ENCODE data around the gene C20orf96.

C20orf96 gene

GRCh38 chr20:237489-237888, 53.1 kb downstream of the C20orf96 start:
- Histone ChIP-seq H2AFZ (ENCODE audit: low read length) (no peak overlapping the region), H3K9ac (ENCODE audit: low read depth, low read length, poor library complexity, severe bottlenecking) (no peak overlapping the region), H3F3A (ENCODE audit: low read depth) (no peaks in the 10 kb centered on the region), H3K27me3 (ENCODE audit: insufficient read depth, low read length, poor library complexity, severe bottlenecking) (no peaks in the 10 kb centered on the region), H3K79me2 (ENCODE audit: insufficient read depth, low read length) (no peaks in the 10 kb centered on the region), H3K36me3 (ENCODE audit: insufficient read depth, low read length) (no peaks in the 10 kb centered on the region), H3K4me3 (ENCODE audit: low read length, poor library complexity, severe bottlenecking) (peak overlapping the region; percentile 2), H3K4me1 (ENCODE audit: insufficient read depth, low read length, poor library complexity, severe bottlenecking) (peaks cover 22% of the 10 kb centered on the region), H3K9me3 (ENCODE audit: insufficient read depth, low read depth, low read length) (no peaks in the 10 kb centered on the region), H3K9me2 (replicated peaks; ENCODE audit: low read depth, low read length) (no peaks in the 10 kb centered on the region), H4K20me1 (ENCODE audit: insufficient read depth, low read length, poor library complexity, severe bottlenecking) (no peaks in the 10 kb centered on the region), H3K4me2 (ENCODE audit: low read depth, low read length, poor library complexity, severe bottlenecking) (peak overlapping the region; percentile 9)
- TF ChIP-seq CTCF (conservative IDR thresholded peaks at IDR 0.05; ENCODE audit: low read length): no peak
- no peak for TF ChIP-seq EZH2phosphoT487 (IDR thresholded peaks at IDR 0.05; ENCODE audit: borderline replicate concordance)

- H3K4me1 ChIP-seq (ENCODE audit: insufficient read depth, low read length, poor library complexity, severe bottlenecking): peaks cover 22% of the 10 kb centered on the region
- H3K9ac ChIP-seq (ENCODE audit: low read depth, low read length, poor library complexity, severe bottlenecking): no peak overlapping the region
- H3K79me2 ChIP-seq (ENCODE audit: insufficient read depth, low read length): no peaks in the 10 kb centered on the region
- TF ChIP-seq CTCF (conservative IDR thresholded peaks at IDR 0.05; ENCODE audit: low read length): peak; percentile 48
- TF ChIP-seq EZH2phosphoT487 (IDR thresholded peaks at IDR 0.05; ENCODE audit: borderline replicate concordance): no peak
- no peaks in the 10 kb centered on the region for H3K36me3 ChIP-seq (ENCODE audit: insufficient read depth, low read length)
- no peaks in the 10 kb centered on the region for H4K20me1 ChIP-seq (ENCODE audit: insufficient read depth, low read length, poor library complexity, severe bottlenecking)
- H3K9me3 ChIP-seq (ENCODE audit: insufficient read depth, low read depth, low read length): no peaks in the 10 kb centered on the region
- H3K4me3 ChIP-seq (ENCODE audit: low read length, poor library complexity, severe bottlenecking): no peak overlapping the region
- H3K4me2 ChIP-seq (ENCODE audit: low read depth, low read length, poor library complexity, severe bottlenecking): peak overlapping the region; percentile 17
- no peaks in the 10 kb centered on the region for H3K27me3 ChIP-seq (ENCODE audit: insufficient read depth, low read length, poor library complexity, severe bottlenecking)
- H3F3A ChIP-seq (ENCODE audit: low read depth): no peaks in the 10 kb centered on the region
- no peaks in the 10 kb centered on the region for H3K9me2 ChIP-seq (replicated peaks; ENCODE audit: low read depth, low read length)
- H2AFZ ChIP-seq (ENCODE audit: low read length): no peak overlapping the region
Observed at GRCh38 chr20:235891-236290, 54.7 kb downstream of the C20orf96 start.

- TF ChIP-seq CTCF (conservative IDR thresholded peaks at IDR 0.05; ENCODE audit: low read length): no peak
- Histone ChIP-seq H3F3A (ENCODE audit: low read depth) (no peaks in the 10 kb centered on the region), H2AFZ (ENCODE audit: low read length) (peak overlapping the region; percentile 56), H3K79me2 (ENCODE audit: insufficient read depth, low read length) (no peaks in the 10 kb centered on the region), H3K9me2 (replicated peaks; ENCODE audit: low read depth, low read length) (no peaks in the 10 kb centered on the region), H3K4me1 (ENCODE audit: insufficient read depth, low read length, poor library complexity, severe bottlenecking) (peaks cover 11% of the 10 kb centered on the region), H3K27me3 (ENCODE audit: insufficient read depth, low read length, poor library complexity, severe bottlenecking) (no peaks in the 10 kb centered on the region), H3K36me3 (ENCODE audit: insufficient read depth, low read length) (no peaks in the 10 kb centered on the region), H3K9me3 (ENCODE audit: insufficient read depth, low read depth, low read length) (no peaks in the 10 kb centered on the region), H4K20me1 (ENCODE audit: insufficient read depth, low read length, poor library complexity, severe bottlenecking) (no peaks in the 10 kb centered on the region), H3K4me3 (ENCODE audit: low read length, poor library complexity, severe bottlenecking) (no peak overlapping the region), H3K9ac (ENCODE audit: low read depth, low read length, poor library complexity, severe bottlenecking) (no peak overlapping the region), H3K4me2 (ENCODE audit: low read depth, low read length, poor library complexity, severe bottlenecking) (peak overlapping the region; percentile 11)
Observed at GRCh38 chr20:227439-228105, 63.0 kb downstream of the C20orf96 start.
